ENCODE data around the gene ZNF366.

ZNF366 gene

GRCh38 chr5:72472666-72473422 is 34.4 kb downstream of the ZNF366 start:
- Histone ChIP-seq H3K27me3 (ENCODE audit: insufficient read depth, low read depth) (no peaks in the 10 kb centered on the region), H3K79me2 (ENCODE audit: insufficient read depth, low read depth) (no peaks in the 10 kb centered on the region), H3K4me2 (no peak overlapping the region), H4K20me1 (ENCODE audit: insufficient read depth) (no peaks in the 10 kb centered on the region), H3K27ac (no peak overlapping the region), H2AFZ (ENCODE audit: low read depth) (no peak overlapping the region), H3K9ac (no peak overlapping the region), H3K36me3 (ENCODE audit: insufficient read depth) (no peaks in the 10 kb centered on the region), H3K4me3 (IDR thresholded peaks at IDR 0.05; ENCODE audit: insufficient read depth, low read depth, low read length) (no peak overlapping the region), H3K4me1 (ENCODE audit: low read depth, poor library complexity, severe bottlenecking) (no peaks in the 10 kb centered on the region)
- no peak for TF ChIP-seq CTCF (conservative IDR thresholded peaks at IDR 0.05; ENCODE audit: low read depth, low read length)

DNA sequence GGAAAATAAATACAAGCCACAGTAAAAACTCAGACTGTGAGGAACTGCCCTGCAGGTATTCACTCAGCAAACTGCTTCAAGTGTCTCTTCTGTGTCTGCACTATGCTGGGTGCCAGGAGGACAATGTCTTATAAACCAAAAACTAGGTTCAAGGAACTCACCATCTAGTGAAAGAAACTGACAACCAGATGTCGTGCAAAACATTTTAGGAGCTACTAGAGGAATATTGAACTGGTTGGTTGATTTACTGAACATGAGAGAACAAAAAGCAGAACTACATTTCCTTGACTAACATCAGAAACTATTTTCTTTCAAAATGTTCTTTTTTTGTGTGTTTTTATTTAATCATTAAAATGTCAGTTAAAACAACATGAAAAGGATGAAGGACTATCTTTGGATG is 35.2 kb downstream of the ZNF366 start:
- Histone ChIP-seq H3K4me3 (IDR thresholded peaks at IDR 0.05; ENCODE audit: insufficient read depth, low read depth, low read length) (no peak overlapping the region), H3K27ac (no peak overlapping the region), H3K36me3 (ENCODE audit: insufficient read depth) (no peaks in the 10 kb centered on the region), H3K27me3 (ENCODE audit: insufficient read depth, low read depth) (no peaks in the 10 kb centered on the region), H3K9ac (no peak overlapping the region), H3K79me2 (ENCODE audit: insufficient read depth, low read depth) (no peaks in the 10 kb centered on the region), H4K20me1 (ENCODE audit: insufficient read depth) (no peaks in the 10 kb centered on the region), H3K4me2 (no peak overlapping the region), H2AFZ (ENCODE audit: low read depth) (no peak overlapping the region), H3K4me1 (ENCODE audit: low read depth, poor library complexity, severe bottlenecking) (no peaks in the 10 kb centered on the region)
- no peak for TF ChIP-seq CTCF (conservative IDR thresholded peaks at IDR 0.05; ENCODE audit: low read depth, low read length)

DNA sequence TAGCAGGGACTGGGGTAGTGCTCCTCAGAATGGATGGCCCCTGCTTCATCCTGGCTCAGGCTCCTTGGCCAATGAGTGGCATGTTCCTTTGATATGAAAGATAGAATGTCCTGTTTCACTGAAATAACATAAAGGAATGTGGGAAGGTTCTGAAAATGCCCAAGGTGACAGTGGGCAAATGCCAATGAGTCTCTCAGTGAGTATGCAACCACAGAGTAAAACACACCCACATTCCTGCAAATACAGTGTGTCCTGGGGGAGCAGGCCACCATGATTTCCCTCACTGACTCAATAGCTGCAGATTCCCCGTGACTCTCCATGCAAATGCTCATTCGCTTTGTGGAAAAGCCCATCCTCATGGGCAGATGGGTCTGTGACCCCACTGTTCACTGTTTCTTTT is 36.4 kb downstream of the ZNF366 start:
- H3K4me1 ChIP-seq (ENCODE audit: low read depth, poor library complexity, severe bottlenecking), result no peaks in the 10 kb centered on the region
- no peak overlapping the region for H3K27ac ChIP-seq
- no peaks in the 10 kb centered on the region for H3K79me2 ChIP-seq (ENCODE audit: insufficient read depth, low read depth)
- TF ChIP-seq CTCF (conservative IDR thresholded peaks at IDR 0.05; ENCODE audit: low read depth, low read length), result no peak
- H3K9ac ChIP-seq, result no peak overlapping the region
- H3K4me3 ChIP-seq (IDR thresholded peaks at IDR 0.05; ENCODE audit: insufficient read depth, low read depth, low read length), result no peak overlapping the region
- no peaks in the 10 kb centered on the region for H4K20me1 ChIP-seq (ENCODE audit: insufficient read depth)
- no peak overlapping the region for H2AFZ ChIP-seq (ENCODE audit: low read depth)
- H3K27me3 ChIP-seq (ENCODE audit: insufficient read depth, low read depth), result no peaks in the 10 kb centered on the region
- no peak overlapping the region for H3K4me2 ChIP-seq
- H3K36me3 ChIP-seq (ENCODE audit: insufficient read depth), result no peaks in the 10 kb centered on the region

DNA sequence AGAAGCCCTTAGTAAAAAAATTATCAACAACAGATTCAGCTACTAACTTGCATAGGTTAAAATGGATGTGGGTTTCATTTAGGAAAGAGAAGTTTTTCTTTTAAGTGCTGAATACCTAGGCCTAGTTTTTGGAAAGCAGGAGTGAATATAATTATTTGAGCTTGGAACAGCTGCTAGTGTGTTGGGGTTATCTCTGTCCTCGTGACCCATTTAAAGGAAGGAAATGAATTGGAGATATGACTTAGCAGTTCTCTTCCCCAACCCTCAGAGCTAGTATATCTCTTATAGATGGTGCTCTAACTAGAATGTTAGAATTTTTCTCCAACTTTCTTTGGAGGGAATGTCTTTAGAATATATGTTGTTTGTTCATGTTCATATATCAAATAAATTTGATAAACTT is 38.6 kb downstream of the ZNF366 start:
- H3K4me2 ChIP-seq, result no peak overlapping the region
- no peaks in the 10 kb centered on the region for H3K79me2 ChIP-seq (ENCODE audit: insufficient read depth, low read depth)
- H3K4me1 ChIP-seq (ENCODE audit: low read depth, poor library complexity, severe bottlenecking), result no peaks in the 10 kb centered on the region
- no peaks in the 10 kb centered on the region for H3K36me3 ChIP-seq (ENCODE audit: insufficient read depth)
- no peak overlapping the region for H3K4me3 ChIP-seq (IDR thresholded peaks at IDR 0.05; ENCODE audit: insufficient read depth, low read depth, low read length)
- H3K27ac ChIP-seq, result no peak overlapping the region
- H2AFZ ChIP-seq (ENCODE audit: low read depth), result no peak overlapping the region
- no peak for TF ChIP-seq CTCF (conservative IDR thresholded peaks at IDR 0.05; ENCODE audit: low read depth, low read length)
- no peaks in the 10 kb centered on the region for H4K20me1 ChIP-seq (ENCODE audit: insufficient read depth)
- no peak overlapping the region for H3K9ac ChIP-seq
- no peaks in the 10 kb centered on the region for H3K27me3 ChIP-seq (ENCODE audit: insufficient read depth, low read depth)
